HepG2 (cell line): ENCODE data around the gene MBNL3. TPM values are rescaled to one million over a fixed set of nuclear protein-coding genes. Genes with fewer than 3 reads are reported as not detected.

ENCODE experiments used
- ADNP ChIP-seq: sonication (generic); formaldehyde crosslinking; IDR thresholded peaks from 2 replicates; pipeline ENCODE4 v1.4.0; 2020; ENCODE audit warnings: missing genetic modification reagents
- ARNT2 ChIP-seq: sonication (generic); formaldehyde crosslinking; IDR thresholded peaks from 2 replicates; pipeline ENCODE4 v1.8.0; 2022; ENCODE audit warnings: mild to moderate bottlenecking, low read depth, missing genetic modification reagents, moderate library complexity
- CENPT ChIP-seq: sonication (generic); formaldehyde crosslinking; IDR thresholded peaks from 2 replicates; pipeline ENCODE4 v1.8.0; 2022; ENCODE audit warnings: low read depth, mild to moderate bottlenecking, moderate library complexity, missing genetic modification reagents
- FOXA3 ChIP-seq: IDR thresholded peaks from 2 replicates; pipeline ENCODE4 v1.6.1; 2016; ENCODE audit warnings: missing genetic modification reagents, missing compliant biosample characterization
- FOXC1 ChIP-seq: sonication (generic); formaldehyde crosslinking; IDR thresholded peaks from 2 replicates; pipeline ENCODE4 v1.8.0; 2022; ENCODE audit warnings: mild to moderate bottlenecking, missing genetic modification reagents, borderline replicate concordance
- GABPA ChIP-seq, 2 experiments: IDR thresholded peaks; 2 replicates each; pipeline ENCODE4 v1.6.1; 2011 to 2016; ENCODE audit warnings: low read depth in 2 of 2, low read length in 1 of 2, missing biosample characterization in 1 of 2, missing genetic modification characterization in 1 of 2
- KLF13 ChIP-seq: sonication (generic); formaldehyde crosslinking; IDR thresholded peaks from 2 replicates; pipeline ENCODE4 v1.4.0; 2020; ENCODE audit warnings: mild to moderate bottlenecking, missing genetic modification reagents
- MAFK ChIP-seq, 2 experiments: IDR thresholded peaks in 1 of 2; conservative IDR thresholded peaks in 1 of 2; 2 replicates each; pipeline ENCODE4 v1.6.1; 2011; ENCODE audit warnings: improper control_type of control experiment in 2 of 2, low read length in 2 of 2
- PHF20 ChIP-seq: sonication (generic); formaldehyde crosslinking; IDR thresholded peaks from 2 replicates; pipeline ENCODE4 v1.5.0; 2020; ENCODE audit warnings: mild to moderate bottlenecking, missing genetic modification reagents
- RERE ChIP-seq: IDR thresholded peaks from 2 replicates; pipeline ENCODE4 v1.6.1; 2016; ENCODE audit warnings: low read depth, missing genetic modification reagents, missing compliant biosample characterization
- SAFB2 ChIP-seq: sonication (generic); formaldehyde crosslinking; IDR thresholded peaks from 2 replicates; pipeline ENCODE4 v1.5.1; 2020; ENCODE audit warnings: missing genetic modification reagents, low read depth, mild to moderate bottlenecking, borderline replicate concordance
- SIX4 ChIP-seq: sonication (generic); formaldehyde crosslinking; IDR thresholded peaks from 2 replicates; pipeline ENCODE4 v1.4.0; 2020; ENCODE audit warnings: missing genetic modification reagents
- TGIF2 ChIP-seq: IDR thresholded peaks from 2 replicates; pipeline ENCODE4 v1.6.1; 2016; ENCODE audit warnings: control low read depth, missing compliant biosample characterization
- ZNF317 ChIP-seq: sonication (generic); formaldehyde crosslinking; IDR thresholded peaks from 2 replicates; pipeline ENCODE4 v1.5.0; 2020; ENCODE audit warnings: mild to moderate bottlenecking, missing genetic modification reagents
- ZNF720 ChIP-seq: sonication (generic); formaldehyde crosslinking; IDR thresholded peaks from 2 replicates; pipeline ENCODE4 v1.4.0; 2020; ENCODE audit warnings: missing genetic modification reagents
- polyA plus RNA-seq, 8 experiments: library from polyadenylated mRNA; depleted of rRNA in 3 of 8; stranded (reverse) in 7 of 8; unstranded in 1 of 8; fragments of >200 nt; fragmentation: Illumina TruSeq in 4 of 8; extraction: Trizol in 4 of 8; gene quantifications; 2 replicates each; pipeline versions ENCODE4 v1.2.1 to v1.2.3, GENCODE V29; 2011 to 2016; ENCODE audit warnings: low read depth in 4 of 8, missing spikeins in 1 of 8, mixed read lengths in 1 of 8; ENCODE audit not compliant: insufficient read depth in 1 of 8
- total RNA-seq, 5 experiments: library from RNA; depleted of rRNA; stranded (reverse); fragments of >200 nt; fragmentation: Illumina TruSeq; extraction: Trizol; gene quantifications; 2 replicates each; pipeline ENCODE4 v1.2.3, GENCODE V29; 2016; ENCODE audit warnings: low read depth in 1 of 5
- TF ChIP-seq, protein P1 (sequence below): sonication (generic); formaldehyde crosslinking; IDR thresholded peaks from 2 replicates; pipeline ENCODE4 v1.4.0; 2020; ENCODE audit warnings: missing genetic modification reagents, mild to moderate bottlenecking, borderline replicate concordance
- TF ChIP-seq, protein P2 (sequence below): sonication (generic); formaldehyde crosslinking; IDR thresholded peaks from 2 replicates; pipeline ENCODE4 v1.5.0; 2020; ENCODE audit warnings: mild to moderate bottlenecking, missing genetic modification reagents

Gene MBNL3
- total and polyA plus RNA-seq, 2 of the 13 experiments (the other 11 are each of a cell fraction or from before 2014, with no cell fraction given) = 155 to 257 TPM

- TF ChIP-seq TGIF2 (CRISPR knock-in tag) (no peak), GABPA (IDR thresholded peaks at IDR 0.05; ENCODE audit: low read depth, low read length) (no peak), GABPA (CRISPR knock-in tag; IDR thresholded peaks at IDR 0.05; ENCODE audit: low read depth) (peak; percentile 48; the same call in 1 of the 2 replicates), FOXC1 (no peak), CENPT (CRISPR knock-in tag) (no peak), PHF20 (CRISPR knock-in tag) (no peak), KLF13 (no peak), SAFB2 (CRISPR knock-in tag) (no peak), MAFK (conservative IDR thresholded peaks at IDR 0.05 in 1 of 2, IDR thresholded peaks at IDR 0.05 in 1 of 2; ENCODE audit: low read length in 2 of 2) (no peak), ADNP (CRISPR knock-in tag) (no peak), FOXA3 (CRISPR knock-in tag) (peak; percentile 61), SIX4 (CRISPR knock-in tag) (no peak), ZNF720 (CRISPR knock-in tag) (no peak), ARNT2 (CRISPR knock-in tag) (no peak), ZNF317 (no peak), RERE (CRISPR knock-in tag) (no peak)
- TF ChIP-seq, protein P1, sequence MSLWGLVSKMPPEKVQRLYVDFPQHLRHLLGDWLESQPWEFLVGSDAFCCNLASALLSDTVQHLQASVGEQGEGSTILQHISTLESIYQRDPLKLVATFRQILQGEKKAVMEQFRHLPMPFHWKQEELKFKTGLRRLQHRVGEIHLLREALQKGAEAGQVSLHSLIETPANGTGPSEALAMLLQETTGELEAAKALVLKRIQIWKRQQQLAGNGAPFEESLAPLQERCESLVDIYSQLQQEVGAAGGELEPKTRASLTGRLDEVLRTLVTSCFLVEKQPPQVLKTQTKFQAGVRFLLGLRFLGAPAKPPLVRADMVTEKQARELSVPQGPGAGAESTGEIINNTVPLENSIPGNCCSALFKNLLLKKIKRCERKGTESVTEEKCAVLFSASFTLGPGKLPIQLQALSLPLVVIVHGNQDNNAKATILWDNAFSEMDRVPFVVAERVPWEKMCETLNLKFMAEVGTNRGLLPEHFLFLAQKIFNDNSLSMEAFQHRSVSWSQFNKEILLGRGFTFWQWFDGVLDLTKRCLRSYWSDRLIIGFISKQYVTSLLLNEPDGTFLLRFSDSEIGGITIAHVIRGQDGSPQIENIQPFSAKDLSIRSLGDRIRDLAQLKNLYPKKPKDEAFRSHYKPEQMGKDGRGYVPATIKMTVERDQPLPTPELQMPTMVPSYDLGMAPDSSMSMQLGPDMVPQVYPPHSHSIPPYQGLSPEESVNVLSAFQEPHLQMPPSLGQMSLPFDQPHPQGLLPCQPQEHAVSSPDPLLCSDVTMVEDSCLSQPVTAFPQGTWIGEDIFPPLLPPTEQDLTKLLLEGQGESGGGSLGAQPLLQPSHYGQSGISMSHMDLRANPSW (CRISPR knock-in tag) = no peak
- TF ChIP-seq, protein P2, sequence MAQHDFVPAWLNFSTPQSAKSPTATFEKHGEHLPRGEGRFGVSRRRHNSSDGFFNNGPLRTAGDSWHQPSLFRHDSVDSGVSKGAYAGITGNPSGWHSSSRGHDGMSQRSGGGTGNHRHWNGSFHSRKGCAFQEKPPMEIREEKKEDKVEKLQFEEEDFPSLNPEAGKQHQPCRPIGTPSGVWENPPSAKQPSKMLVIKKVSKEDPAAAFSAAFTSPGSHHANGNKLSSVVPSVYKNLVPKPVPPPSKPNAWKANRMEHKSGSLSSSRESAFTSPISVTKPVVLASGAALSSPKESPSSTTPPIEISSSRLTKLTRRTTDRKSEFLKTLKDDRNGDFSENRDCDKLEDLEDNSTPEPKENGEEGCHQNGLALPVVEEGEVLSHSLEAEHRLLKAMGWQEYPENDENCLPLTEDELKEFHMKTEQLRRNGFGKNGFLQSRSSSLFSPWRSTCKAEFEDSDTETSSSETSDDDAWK (CRISPR knock-in tag) = no peak
Observed at GRCh38 chrX:132369617-132370326, 119.1 kb downstream of the MBNL3 start (continued).
